ENCODE results near the gene ITPR1.

DNA sequence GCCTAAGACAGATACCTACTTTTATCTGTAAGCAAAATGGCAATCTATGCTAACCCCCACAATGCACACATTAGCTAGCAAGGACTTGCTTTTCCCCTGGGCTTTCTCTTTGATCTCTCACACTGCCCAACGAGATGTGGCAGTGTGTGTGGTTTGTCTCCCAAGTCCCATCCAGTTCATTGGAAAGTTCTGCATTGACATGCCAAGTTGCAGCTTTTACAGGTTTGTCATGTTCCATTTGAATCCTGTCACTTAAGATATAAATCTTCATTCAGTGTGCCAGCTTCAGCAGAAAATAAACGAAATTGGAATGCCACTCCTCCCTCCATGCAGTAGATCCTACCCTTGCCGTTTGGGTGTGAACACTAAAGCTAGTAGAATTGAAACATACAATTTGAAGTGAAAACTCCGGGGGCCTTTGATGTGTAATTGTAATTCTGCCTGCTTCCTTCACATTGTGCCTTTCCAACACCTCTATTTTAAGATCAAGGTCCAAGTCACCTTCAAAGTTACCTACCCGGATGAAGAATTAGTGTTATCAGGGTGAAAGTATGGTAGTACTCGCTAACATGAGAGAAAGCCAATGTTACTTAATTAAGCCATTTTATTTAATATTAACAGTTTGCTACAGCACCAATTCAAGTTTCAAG lies 355.2 kb downstream of the ITPR1 start:
- TF ChIP-seq, protein P1, sequence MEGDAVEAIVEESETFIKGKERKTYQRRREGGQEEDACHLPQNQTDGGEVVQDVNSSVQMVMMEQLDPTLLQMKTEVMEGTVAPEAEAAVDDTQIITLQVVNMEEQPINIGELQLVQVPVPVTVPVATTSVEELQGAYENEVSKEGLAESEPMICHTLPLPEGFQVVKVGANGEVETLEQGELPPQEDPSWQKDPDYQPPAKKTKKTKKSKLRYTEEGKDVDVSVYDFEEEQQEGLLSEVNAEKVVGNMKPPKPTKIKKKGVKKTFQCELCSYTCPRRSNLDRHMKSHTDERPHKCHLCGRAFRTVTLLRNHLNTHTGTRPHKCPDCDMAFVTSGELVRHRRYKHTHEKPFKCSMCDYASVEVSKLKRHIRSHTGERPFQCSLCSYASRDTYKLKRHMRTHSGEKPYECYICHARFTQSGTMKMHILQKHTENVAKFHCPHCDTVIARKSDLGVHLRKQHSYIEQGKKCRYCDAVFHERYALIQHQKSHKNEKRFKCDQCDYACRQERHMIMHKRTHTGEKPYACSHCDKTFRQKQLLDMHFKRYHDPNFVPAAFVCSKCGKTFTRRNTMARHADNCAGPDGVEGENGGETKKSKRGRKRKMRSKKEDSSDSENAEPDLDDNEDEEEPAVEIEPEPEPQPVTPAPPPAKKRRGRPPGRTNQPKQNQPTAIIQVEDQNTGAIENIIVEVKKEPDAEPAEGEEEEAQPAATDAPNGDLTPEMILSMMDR (IDR thresholded peaks at IDR 0.05), result no peak
- no peak for TF ChIP-seq POLR2A (IDR thresholded peaks at IDR 0.05; ENCODE audit: low read length)
- no peak for TF ChIP-seq JUN (IDR thresholded peaks at IDR 0.05)
- TF ChIP-seq CHD2 (IDR thresholded peaks at IDR 0.05; ENCODE audit: low read length, partially characterized antibody), result no peak
- TF ChIP-seq, protein P2, sequence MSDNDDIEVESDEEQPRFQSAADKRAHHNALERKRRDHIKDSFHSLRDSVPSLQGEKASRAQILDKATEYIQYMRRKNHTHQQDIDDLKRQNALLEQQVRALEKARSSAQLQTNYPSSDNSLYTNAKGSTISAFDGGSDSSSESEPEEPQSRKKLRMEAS (IDR thresholded peaks at IDR 0.05), result no peak
- no peak for TF ChIP-seq MAZ (IDR thresholded peaks at IDR 0.05; ENCODE audit: borderline replicate concordance, low read depth, low read length)
- no peak for TF ChIP-seq MAFK (IDR thresholded peaks at IDR 0.05; ENCODE audit: partially characterized antibody)
- no peak for TF ChIP-seq CHD4 (IDR thresholded peaks at IDR 0.05; ENCODE audit: borderline replicate concordance)
- no peak for TF ChIP-seq SMC3 (IDR thresholded peaks at IDR 0.05)
- TF ChIP-seq TP53 (CRISPR knock-in tag; IDR thresholded peaks at IDR 0.05), result no peak
- TF ChIP-seq MYC (IDR thresholded peaks at IDR 0.05; ENCODE audit: borderline replicate concordance, low read length), result no peak
- TF ChIP-seq, protein P3, sequence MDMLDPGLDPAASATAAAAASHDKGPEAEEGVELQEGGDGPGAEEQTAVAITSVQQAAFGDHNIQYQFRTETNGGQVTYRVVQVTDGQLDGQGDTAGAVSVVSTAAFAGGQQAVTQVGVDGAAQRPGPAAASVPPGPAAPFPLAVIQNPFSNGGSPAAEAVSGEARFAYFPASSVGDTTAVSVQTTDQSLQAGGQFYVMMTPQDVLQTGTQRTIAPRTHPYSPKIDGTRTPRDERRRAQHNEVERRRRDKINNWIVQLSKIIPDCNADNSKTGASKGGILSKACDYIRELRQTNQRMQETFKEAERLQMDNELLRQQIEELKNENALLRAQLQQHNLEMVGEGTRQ (IDR thresholded peaks at IDR 0.05), result no peak
